GM18507 (cell line): ENCODE results near the gene TBL1XR1.
"Not testable (repeated sequence)": the region's sequence is repeated elsewhere in the genome, so short reads cannot be mapped to it uniquely, and the experiment has no call there.

Experiments
- DNase-seq: peaks from one replicate; pipeline ENCODE4 v3.0.0; 2011; ENCODE audit warnings: low read depth; ENCODE audit not compliant: insufficient read length; ENCODE audit errors: extremely low spot score
- FAIRE-seq: peaks from 2 replicates; lab custom pipeline; 2011; peaks lifted over from hg19 to GRCh38; lab: Jason Lieb, UNC

TBL1XR1 gene

GRCh38 chr3:177210744-177211502, 13.6 kb upstream of the TBL1XR1 start:
- FAIRE-seq = no peak
- no peak for DNase-seq

- FAIRE-seq = no peak
- DNase-seq = no peak
Observed at GRCh38 chr3:177209509-177209908, 12.2 kb upstream of the TBL1XR1 start.

GRCh38 chr3:177208781-177209180, 11.5 kb upstream of the TBL1XR1 start:
- DNase-seq (no peak), FAIRE-seq (no peak)

GRCh38 chr3:177208223-177208622, 10.9 kb upstream of the TBL1XR1 start:
- DNase-seq (no peak), FAIRE-seq (no peak)

DNA sequence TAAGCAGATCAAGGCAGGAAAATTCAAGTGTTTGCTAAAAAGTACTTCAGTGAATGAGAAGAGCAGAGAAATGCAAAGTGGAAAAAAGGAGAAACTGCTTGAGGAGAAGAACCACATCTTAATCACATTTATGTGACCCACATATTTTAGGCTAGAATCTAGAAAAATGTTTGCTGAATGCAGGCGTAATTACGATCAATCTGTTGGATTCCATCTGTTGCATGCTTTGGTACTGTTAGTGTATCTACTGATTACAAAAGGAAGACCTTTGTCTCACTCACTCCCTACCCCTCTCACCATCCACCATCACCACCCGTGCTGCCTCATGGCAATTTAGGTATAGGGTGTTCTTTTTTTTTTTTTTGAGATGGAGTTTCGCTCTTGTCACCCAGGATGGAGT, 9.7 kb upstream of the TBL1XR1 start:
- FAIRE-seq = no peak

DNA sequence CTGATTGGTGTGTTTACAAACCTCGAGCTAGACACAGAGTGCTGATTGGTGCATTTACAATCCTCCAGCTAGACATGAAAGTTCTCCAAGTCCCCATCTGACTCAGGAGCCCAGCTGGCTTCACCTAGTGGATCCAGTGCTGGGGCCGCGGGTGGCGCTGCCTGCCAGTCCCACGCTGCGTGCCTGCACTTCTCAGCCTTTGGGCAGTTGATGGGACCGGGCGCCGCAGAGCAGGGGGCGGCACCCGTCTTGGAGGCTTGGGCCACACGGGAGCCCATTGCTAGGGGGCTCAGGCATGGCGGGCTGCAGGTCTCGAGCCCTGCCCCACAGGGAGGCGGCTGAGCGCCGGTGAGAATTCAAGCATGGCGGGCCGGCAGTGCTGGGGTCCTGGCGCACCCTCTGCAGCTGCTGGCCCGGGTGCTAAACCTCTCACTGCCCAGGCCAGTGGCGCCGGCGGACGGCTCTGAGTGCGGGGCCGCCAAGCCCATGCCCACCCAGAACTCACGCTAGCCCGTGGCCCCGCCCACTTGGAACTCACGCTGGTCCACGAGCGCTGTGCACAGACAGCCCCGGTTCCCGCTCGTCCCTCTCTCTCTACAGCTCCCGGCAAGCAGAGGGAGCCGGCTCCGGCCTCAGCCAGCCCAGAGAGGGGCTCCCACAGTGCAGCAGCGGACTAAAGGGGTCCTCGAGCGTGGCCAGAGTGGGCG, 6.6 kb upstream of the TBL1XR1 start:
- DNase-seq (no peak), FAIRE-seq (no peak)

More for the DNA sequence above, 9.7 kb upstream of the TBL1XR1 start:
- no peak for DNase-seq

DNA sequence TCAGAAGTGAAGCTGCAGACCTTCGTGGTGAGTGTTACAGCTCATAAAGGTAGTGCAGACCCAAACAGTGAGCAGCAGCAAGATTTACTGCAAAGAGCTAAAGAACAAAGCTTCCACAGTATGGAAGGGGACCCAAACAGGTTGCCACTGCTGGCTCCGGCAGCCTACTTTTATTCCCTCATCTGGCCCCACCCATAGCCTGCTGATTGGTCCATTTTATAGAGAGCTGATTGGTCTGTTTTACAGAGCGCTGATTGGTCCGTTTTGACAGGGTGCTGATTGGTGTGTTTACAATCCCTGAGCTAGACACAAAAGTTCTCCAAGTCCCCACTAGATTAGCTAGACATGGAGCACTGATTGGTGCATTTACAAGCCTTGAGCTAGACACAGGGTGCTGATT, 5.7 kb upstream of the TBL1XR1 start:
- not testable (repeated sequence) for DNase-seq, FAIRE-seq

DNA sequence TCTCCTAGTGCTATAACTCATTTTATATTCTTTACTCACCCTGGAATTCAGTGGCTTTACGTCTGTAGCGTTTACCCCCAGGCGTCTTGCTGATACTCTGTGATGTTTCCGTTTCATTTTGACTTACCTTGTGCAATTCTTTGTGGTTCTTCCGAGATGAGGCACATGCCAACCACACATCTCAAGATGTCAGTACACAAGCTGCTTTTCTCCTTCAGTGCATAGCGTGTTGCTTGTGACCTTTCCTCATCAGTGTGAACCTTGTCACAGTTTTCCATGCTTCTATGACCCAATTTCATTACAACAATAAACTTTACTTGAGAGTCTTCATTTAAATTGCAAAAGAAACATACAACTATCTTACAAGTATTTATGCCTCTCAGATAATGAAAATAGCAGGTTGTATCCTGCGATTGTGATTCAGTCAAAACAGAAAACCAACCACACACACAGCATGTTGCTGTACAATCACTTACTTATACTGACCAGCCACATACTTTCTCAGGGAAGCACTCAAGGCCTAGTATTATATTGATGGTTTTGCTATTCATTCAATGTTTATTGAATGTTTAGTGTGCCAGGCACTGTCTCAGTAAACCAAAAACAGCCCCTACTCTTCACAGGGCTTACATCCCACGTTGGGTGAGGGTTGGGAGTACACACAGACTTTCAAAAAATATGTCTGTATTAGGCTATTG, 4.6 kb upstream of the TBL1XR1 start:
- DNase-seq (peak; percentile 58), FAIRE-seq (peak; percentile 94)

DNA sequence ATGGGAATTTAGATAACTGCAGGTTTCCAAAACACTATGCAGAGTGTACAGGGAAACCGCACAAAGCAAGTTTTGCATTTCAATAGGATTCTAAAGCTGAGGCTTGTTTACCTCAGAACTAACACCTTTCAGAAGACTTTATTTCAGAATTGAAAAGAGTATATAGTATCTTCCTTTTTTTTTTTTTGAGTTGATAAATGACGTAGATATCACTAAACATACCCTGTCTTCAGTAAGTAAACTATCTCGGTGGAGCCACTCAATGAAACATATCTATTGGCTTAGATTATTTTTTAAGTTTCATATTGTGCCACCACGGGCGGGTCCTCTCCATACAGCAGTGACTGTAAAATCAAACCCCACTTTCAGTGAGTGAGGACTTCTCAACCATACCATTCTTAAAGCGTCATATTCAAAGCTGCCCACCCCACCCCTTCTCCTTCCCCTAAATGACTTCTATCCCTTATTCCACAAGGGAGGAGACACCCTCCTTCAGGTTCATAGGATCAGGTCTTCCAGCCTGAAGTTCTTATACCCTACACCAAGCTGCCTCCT, 2.0 kb upstream of the TBL1XR1 start:
- DNase-seq (no peak), FAIRE-seq (no peak)

DNA sequence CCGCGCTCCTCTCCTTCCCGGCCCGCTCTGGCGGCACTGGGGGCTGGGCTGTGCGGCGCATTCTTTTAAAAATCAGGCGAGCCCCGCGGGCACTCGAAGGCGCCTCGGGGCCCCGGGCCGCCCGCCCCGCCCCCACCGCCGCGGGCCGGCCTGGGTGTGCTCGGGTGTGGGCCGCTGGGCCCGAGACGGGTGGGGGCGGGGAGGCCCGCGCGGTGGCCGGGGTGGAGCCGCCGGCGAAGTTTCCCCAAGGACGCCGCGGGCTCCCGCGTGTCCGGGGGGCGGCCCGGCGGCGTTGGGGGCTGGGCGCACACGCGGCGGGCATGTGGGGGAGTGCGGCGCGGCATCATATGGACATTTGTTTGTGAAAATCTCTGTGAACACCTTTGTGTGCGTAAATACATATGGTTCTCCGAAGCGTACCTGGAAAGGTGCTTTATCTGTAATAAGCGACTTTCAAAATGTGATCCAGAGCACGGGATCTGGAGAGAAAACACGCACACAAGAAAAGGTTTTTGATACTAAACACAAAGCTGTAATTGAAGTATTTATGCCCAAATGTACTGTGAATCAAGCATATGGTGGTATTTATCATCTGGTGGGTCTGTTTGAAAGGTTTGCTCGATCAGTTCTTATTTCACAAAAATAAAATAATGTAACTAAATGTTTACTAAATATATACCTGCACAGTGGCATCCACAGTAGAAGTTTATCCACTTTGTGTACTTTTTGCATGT, 612 bp upstream of the TBL1XR1 start:
- DNase-seq (no peak), FAIRE-seq (no peak)

DNA sequence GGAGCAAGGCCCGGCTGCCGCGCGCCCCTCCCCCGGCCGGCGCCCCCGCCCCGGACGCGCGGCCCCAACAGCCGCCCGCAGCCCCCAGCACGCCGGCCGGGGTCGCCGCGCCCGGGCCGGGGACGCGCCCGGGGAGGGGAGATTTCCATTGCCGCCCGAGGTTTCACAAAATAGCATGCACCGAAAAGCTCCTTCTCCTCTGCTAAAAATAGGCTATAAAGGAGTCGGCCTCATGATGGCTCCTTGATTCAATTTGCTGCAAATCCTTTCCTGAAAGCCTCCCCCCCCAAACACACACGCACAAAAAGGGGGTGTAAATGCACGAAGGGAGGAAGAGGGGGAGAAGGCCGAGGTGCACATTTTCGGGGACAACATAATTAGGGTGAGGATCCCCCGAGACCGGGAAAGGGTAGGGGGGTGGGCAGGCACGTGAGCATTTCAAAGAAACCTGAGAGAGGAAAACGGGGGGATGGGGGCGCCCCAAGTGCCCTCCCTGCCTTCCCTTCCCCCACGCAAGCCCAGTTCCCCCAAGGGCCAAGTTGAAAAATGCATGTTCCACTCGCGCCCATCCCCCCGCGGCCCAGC, 734 bp downstream of the TBL1XR1 start:
- no peak for FAIRE-seq

GRCh38 chr3:177196008-177196455, 1.2 kb downstream of the TBL1XR1 start:
- DNase-seq (no peak), FAIRE-seq (peak; percentile 88)

More for the DNA sequence above, 734 bp downstream of the TBL1XR1 start:
- no peak for DNase-seq

- DNase-seq = no peak
- FAIRE-seq = peak; percentile 73
Observed at GRCh38 chr3:177195242-177195991, 1.9 kb downstream of the TBL1XR1 start.

GRCh38 chr3:177194299-177194698, 3.0 kb downstream of the TBL1XR1 start:
- FAIRE-seq (no peak), DNase-seq (no peak)

- FAIRE-seq (peak; percentile 45), DNase-seq (no peak)
Observed at GRCh38 chr3:177193688-177194268, 3.5 kb downstream of the TBL1XR1 start.

DNA sequence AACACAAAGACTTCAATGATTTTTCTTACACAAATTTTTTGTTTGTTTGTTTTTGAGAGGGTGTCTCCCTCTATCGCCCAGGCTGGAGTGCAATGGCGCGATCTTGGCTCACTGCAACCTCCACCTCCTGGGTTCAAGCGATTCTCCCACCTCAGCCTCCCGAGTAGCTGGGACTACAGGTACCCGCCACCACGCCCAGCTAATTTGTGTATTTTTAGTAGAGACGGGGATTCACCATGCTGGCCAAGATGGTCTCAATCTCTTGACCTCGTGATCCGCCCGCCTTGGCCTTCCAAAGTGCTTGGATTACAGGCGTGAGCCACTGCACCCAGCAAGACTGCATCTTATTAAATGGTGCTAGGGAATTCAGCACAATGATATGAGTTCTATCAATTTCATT, 4.0 kb downstream of the TBL1XR1 start:
- not testable (repeated sequence) for FAIRE-seq, DNase-seq

- FAIRE-seq (no peak), DNase-seq (no peak)
Observed at GRCh38 chr3:177190756-177191681, 6.3 kb downstream of the TBL1XR1 start.
